AG09309 (cell line): Measurements from ENCODE around the gene MBLAC1.
A peak's percentile ranks its signal among the peaks of the same experiment; 100 is the strongest.

Experiments
- DNase-seq: peaks from one replicate; pipeline ENCODE4 v3.0.0-alpha.2; 2010; ENCODE audit warnings: low read depth
- H3K4me3 ChIP-seq: 2 replicates; pipeline ENCODE4 v1.5.1; 2011; ENCODE audit warnings: mild to moderate bottlenecking, low read depth, low read length, moderate library complexity; ENCODE audit not compliant: control insufficient read depth
- CTCF ChIP-seq: IDR thresholded peaks from 2 replicates; pipeline ENCODE4 v1.5.1; 2011; ENCODE audit warnings: mild to moderate bottlenecking, low read depth, low read length, inconsistent platforms; ENCODE audit not compliant: insufficient read depth, control insufficient read depth; ENCODE audit errors: missing control alignments

The MBLAC1 gene

DNA sequence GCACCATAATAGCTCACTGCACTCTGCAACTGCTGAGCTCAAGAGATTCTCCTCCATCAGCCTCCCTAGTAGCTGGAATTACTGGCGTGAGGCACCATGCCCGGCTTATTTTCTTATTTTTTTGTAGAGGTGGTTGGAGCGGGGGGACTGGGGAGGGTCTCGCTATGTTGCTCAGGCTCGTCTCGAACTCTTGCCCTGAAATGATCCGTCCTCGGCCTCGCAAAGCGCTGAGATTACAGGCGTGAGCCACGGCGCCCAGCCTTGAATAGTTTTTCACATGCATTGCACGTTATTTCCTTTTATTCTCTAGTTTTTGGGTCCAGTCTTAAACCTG lies 21.4 kb downstream of the MBLAC1 start:
- DNase-seq = no peak
- no peak for TF ChIP-seq CTCF
- H3K4me3 ChIP-seq = peak overlapping the region; percentile 88

DNA sequence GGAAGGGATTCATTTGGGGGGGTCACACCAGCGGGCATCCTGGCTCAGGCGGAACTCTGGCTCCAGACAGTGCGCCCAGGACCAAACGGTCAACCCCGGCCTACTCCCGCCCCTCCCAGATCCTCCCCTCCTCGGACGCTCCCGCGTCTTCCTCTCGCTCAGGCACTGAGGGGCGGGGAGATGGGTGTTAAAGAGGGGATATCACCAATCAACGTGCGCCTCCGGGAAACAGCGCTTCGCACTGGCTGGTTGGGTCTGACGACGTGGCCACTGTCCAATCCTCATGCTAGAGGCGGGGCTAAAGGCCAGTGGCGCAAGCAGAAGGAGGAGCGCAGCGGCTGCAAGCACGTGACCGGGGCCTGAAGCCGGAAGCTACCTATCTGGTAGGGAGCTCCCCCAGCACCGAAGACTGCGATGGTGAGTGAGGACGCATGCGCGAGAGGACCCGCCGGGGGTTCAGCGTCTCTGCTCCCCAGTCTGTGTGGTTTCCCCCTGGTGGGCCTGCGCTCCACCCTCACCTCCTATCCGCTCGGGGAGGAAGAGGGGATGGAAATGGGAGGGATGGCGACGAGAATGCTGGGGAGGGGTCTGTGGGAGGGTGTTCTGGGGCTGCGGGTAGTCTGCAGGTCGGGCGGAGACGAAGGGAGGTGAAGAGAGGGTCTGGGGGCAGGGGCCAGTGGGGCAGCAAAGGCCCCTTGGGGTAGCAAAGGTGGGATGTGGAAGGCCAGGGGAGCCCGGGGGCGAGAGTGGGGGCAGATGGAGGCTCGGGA lies 22.0 kb downstream of the MBLAC1 start, which contains the start of gene LAMTOR4:
LAMTOR4 (plus strand) TSS at position 360 of the 770 bp plus-strand sequence; CDS start at position 415, 55 bp downstream.
- no peak for TF ChIP-seq CTCF
- DNase-seq = peak; percentile 95
- H3K4me3 ChIP-seq = peak within 1 kb of the TSS; percentile 88

- no peak overlapping the region for H3K4me3 ChIP-seq
- no peak for DNase-seq
- no peak for TF ChIP-seq CTCF
Observed at GRCh38 chr7:100152404-100152803, 25.6 kb downstream of the MBLAC1 start.

DNA sequence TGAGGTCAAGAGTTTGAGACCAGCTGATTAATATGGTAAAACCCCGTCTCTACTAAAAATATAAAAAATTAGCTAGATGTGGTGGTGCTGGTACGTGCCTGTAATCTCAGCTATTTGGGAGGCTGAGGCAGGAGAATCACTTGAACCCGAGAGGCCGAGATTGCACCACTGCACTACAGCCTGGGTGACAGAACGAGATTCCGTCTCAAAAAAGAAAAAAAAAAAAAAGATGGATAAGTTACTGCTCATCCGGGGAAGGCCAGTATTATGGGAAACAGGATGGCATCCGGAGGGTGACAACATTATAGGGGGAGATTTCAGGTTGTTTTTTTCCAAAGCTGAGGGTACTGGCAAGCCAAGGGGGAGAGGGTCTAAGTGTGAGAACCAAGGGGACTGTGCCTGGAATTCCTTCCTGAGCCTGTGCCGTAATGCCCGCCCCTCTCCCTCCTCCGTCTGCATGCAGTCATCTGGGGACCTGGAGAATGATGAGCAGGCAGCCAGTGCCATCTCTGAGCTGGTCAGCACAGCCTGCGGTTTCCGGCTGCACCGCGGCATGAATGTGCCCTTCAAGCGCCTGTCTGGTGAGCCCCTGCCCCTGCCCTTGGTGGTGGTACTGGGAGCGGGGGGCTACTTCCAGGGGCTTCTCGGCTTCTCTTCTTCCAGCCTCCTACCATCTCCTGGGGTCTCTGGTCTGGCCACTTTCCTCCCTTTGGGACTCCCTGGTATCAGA lies 26.3 kb downstream of the MBLAC1 start:
- H3K4me3 ChIP-seq = no peak overlapping the region
- no peak for DNase-seq
- no peak for TF ChIP-seq CTCF

DNA sequence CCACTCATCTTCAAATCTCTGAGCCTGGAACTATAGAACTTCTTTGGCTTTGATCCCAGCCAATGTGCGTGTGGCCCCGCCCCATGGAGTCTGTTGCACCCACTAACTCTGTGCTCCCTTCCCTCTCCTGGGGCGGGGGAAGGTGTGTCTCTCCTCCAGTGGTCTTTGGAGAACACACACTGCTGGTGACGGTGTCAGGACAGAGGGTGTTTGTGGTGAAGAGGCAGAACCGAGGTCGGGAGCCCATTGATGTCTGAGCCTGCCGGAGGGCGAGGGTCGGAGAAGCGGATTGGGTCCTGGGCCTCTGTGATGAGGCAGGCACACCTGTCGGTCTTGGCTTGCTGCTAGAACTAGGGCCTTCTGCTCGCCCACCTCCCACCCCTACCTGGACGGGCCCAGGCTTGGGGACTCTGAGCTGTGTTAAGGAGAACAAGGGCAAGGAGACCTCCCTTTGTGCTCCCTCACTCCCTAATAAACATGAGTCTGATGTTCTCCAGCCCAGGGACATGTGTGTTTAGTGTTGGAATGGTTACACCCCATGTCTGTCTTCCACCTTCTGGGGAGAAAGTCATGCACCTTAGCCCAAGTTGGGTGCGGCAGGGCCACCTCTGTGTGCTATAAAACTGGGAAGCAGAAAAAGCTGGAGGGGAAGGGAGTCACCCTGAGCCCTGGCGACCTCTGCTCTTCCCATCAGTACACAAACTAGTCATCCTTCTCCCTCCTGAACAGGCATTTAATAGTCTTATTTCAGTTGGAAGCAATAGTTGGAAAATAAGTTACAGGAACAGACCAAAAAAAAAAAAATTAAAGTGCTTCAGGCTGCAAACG lies 27.2 kb downstream of the MBLAC1 start:
- no peak overlapping the region for H3K4me3 ChIP-seq
- DNase-seq = no peak
- TF ChIP-seq CTCF = no peak
